Lung (tissue), 12 donors: Measurements from ENCODE around the gene AKIP1. TPM values are rescaled to one million over a fixed set of nuclear protein-coding genes. Genes with fewer than 3 reads are reported as not detected.

Source experiments
- ATAC-seq: fragments of 200-7000 bp; cut with Tn5 transposase; one replicate; pipeline ENCODE4 v1.9.1; 2020; ENCODE audit warnings: moderate number of reproducible peaks; ENCODE audit not compliant: insufficient read depth, low FRiP score
- DNase-seq, 3 donors: peaks; one replicate each; pipeline ENCODE4 v3.0.0-alpha.2; 2013 to 2017
- H3K27ac ChIP-seq, 2 donors: one replicate each; pipeline ENCODE4 v1.5.1; 2013; ENCODE audit warnings: mild to moderate bottlenecking in 2 of 2, moderate library complexity in 2 of 2, control low read depth in 1 of 2, inconsistent platforms in 1 of 2, low read depth in 1 of 2, low read length in 1 of 2
- H3K27me3 ChIP-seq, 3 donors: one replicate each; pipeline ENCODE4 v1.5.1; 2013; ENCODE audit warnings: low read length in 2 of 3; ENCODE audit not compliant: control insufficient read depth in 3 of 3, insufficient read depth in 3 of 3
- H3K36me3 ChIP-seq, 4 donors: one replicate each; pipeline ENCODE4 v1.5.1; 2013; ENCODE audit warnings: low read length in 4 of 4, mild to moderate bottlenecking in 1 of 4, moderate library complexity in 1 of 4; ENCODE audit not compliant: control insufficient read depth in 4 of 4, insufficient read depth in 4 of 4
- H3K4me1 ChIP-seq, 5 donors: one replicate each; pipeline ENCODE4 v1.5.1; 2013; ENCODE audit warnings: low read length in 5 of 5, mild to moderate bottlenecking in 2 of 5, moderate library complexity in 1 of 5; ENCODE audit not compliant: control insufficient read depth in 5 of 5, insufficient read depth in 5 of 5
- H3K4me3 ChIP-seq: one replicate; pipeline ENCODE4 v1.5.1; 2013; ENCODE audit warnings: mild to moderate bottlenecking, control low read depth, moderate library complexity
- H3K9ac ChIP-seq, 2 donors: one replicate each; pipeline ENCODE4 v1.5.1; 2013; ENCODE audit warnings: low read length in 2 of 2, control low read depth in 1 of 2; ENCODE audit not compliant: insufficient read depth in 1 of 2
- H3K9me3 ChIP-seq, 4 donors: one replicate each; pipeline ENCODE4 v1.5.1; 2013; ENCODE audit warnings: low read length in 3 of 4, mild to moderate bottlenecking in 1 of 4, moderate library complexity in 1 of 4; ENCODE audit not compliant: control insufficient read depth in 4 of 4, insufficient read depth in 3 of 4
- CTCF ChIP-seq: IDR thresholded peaks from 2 replicates; pipeline ENCODE4 v1.5.1; 2012; ENCODE audit warnings: mild to moderate bottlenecking; ENCODE audit errors: control extremely low read depth, extremely low read depth
- WGBS, 2 donors: extraction: QIAGEN DNeasy Blood & Tissue Kit; methylation state at CpG; one replicate each; pipeline ENCODE4 v1.1.7; 2013; 5-methylcytosine and 5-hydroxymethylcytosine counted together
- polyA plus RNA-seq, 2 donors: library from polyadenylated mRNA; stranded (reverse); fragments of 200-250 nt; gene quantifications; one replicate each; pipeline ENCODE4 v1.2.1, GENCODE V29; 2013
- total RNA-seq, 2 donors: library from RNA; depleted of rRNA in 1 of 2; stranded (reverse); fragments of >200 nt in 1 of 2; gene quantifications; one replicate each; pipeline ENCODE4 v1.2.1, GENCODE V29; 2014 to 2021
- donor health status: control.
- donor health status: control.
- donor health status: Bipolar disorder and iron deficiency.
- donor health status: healthy.
- donor health status: DM: yes; HTN: yes; CAD: no.

The AKIP1 gene
- total and polyA plus RNA-seq, 4 donors = 15.6 to 27.2 (median 18.1) TPM

DNA sequence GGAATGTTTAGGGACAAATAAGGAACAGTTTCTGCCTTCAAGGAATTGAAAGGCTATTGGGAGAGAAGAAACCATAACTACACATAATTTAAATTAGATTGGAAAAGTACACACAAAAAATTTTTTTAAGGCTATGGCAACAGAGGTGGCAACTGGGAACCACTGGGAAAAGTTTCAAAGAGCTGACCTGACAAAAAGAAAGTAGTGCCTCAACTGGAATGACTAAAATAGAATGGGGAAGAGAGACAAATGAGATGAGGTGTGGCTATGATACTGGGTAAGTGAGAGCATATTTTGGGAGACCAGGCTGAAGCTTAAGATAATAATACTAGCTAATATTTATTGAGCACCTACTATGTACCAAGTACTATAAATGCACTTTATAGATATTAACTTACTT lies 2.9 kb upstream of the AKIP1 start:
- Histone ChIP-seq H3K27ac (no peak overlapping the region), H3K9ac (no peak overlapping the region), H3K9me3 (no peaks in the 10 kb centered on the region), H3K4me3 (no peak overlapping the region), H3K36me3 (no peaks in the 10 kb centered on the region), H3K27me3 (no peaks in the 10 kb centered on the region), H3K4me1 (peaks cover 0 to 13% (median 1%) of the 10 kb centered on the region in 5 donors)
- DNase-seq = no peak
- no peak for ATAC-seq
- no peak for TF ChIP-seq CTCF

DNA sequence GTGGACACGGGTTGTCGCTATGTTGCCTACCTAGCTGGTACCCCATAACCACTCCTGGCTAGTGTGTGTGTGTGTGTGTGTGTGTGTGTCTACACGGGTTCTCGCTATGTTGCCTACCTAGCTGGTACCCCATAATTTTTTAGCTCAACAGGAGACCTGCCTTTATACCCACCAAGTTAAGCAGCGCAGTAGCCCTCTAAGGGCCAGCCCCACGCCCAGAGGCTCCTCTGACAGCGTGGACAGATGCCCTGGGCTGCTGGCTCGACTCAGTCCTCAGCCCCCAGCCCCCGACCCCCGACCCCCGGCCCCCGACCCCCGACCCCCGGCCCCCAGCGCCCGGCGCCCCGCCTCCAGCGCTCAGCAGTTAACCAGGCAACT lies 351 bp upstream of the AKIP1 start:
- Histone ChIP-seq H3K4me1 (peaks cover 0 to 18% (median 6%) of the 10 kb centered on the region in 5 donors), H3K4me3 (peak overlapping the region; percentile 44), H3K9ac (peak overlapping the region; percentile 43 to 86), H3K27ac (peak overlapping the region in 1 of 2 donors; percentile 45), H3K9me3 (no peaks in the 10 kb centered on the region), H3K36me3 (no peaks in the 10 kb centered on the region), H3K27me3 (no peaks in the 10 kb centered on the region)
- TF ChIP-seq CTCF = no peak
- WGBS, 2 donors = 1 to 6% methylated on average over 14 to 18 of the region's 19 CpGs
- no peak for DNase-seq
- ATAC-seq = peak; percentile 7

DNA sequence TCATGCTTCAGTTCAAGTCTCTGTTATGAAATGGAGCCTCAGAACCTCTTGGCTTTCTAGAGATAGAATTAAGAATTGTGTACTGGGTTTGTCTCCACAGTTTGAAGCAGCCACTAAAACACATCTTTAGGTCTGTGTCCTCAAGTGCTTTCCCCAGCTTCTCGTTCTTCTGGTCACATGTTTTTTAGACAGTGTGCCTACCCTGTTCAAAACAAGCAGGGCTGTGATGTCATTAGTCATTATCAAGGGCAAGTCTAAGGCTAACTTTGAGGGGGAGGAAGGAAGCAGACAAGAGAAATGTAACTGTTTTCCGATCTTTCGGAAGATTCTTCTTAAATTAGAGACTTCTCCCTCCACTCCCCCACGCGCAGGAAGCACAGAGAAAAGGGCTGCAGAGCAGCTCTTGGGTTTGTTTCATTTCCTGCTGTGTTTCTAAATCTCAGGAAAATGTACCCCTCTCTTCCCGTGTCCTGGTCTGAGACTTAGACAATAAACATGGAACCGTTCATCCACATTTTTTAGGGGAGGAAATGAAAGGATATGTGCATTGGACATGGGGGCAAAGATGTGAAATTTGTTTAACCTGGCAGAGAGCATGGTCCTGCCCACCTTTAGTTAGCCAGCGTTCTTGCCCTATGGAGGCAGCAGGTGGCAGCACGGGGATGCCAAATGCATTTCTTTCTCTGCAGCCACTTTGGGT lies 3.1 kb downstream of the AKIP1 start:
- peak; percentile 31 for TF ChIP-seq CTCF
- WGBS, 2 donors = 6 to 10% methylated on average over 9 of the region's 9 CpGs
- Histone ChIP-seq H3K4me3 (no peak overlapping the region), H3K9ac (no peak overlapping the region), H3K36me3 (peaks cover 7 to 23% (median 12%) of the 10 kb centered on the region in 4 donors), H3K27ac (peak overlapping the region in 1 of 2 donors; percentile 47), H3K4me1 (peaks cover 0 to 18% (median 7%) of the 10 kb centered on the region in 5 donors), H3K27me3 (no peaks in the 10 kb centered on the region), H3K9me3 (no peaks in the 10 kb centered on the region)
- ATAC-seq (no peak), DNase-seq (peak; percentile 58 to 62 (median 61))

- H3K4me3 ChIP-seq = no peak overlapping the region
These were observed 3.7 kb downstream of the AKIP1 start for GRCh38 chr11:8914661-8915018.

More at GRCh38 chr11:8914661-8915018, 3.7 kb downstream of the AKIP1 start:
- Histone ChIP-seq H3K27me3 (no peaks in the 10 kb centered on the region), H3K27ac (peak overlapping the region in 1 of 2 donors; percentile 47), H3K36me3 (peaks cover 7 to 26% (median 15%) of the 10 kb centered on the region in 4 donors), H3K4me1 (peaks cover 0 to 18% (median 7%) of the 10 kb centered on the region in 5 donors), H3K9me3 (no peaks in the 10 kb centered on the region), H3K9ac (no peak overlapping the region)
- TF ChIP-seq CTCF = no peak
- DNase-seq (no peak), ATAC-seq (no peak)
- 55 to 79% methylated on average over 4 of the region's 4 CpGs for whole genome bisulfite sequencing, 2 donors
